NCI-H2081 treated with DMSO at 0.1 percent for 48 hours (cell line): ENCODE data around the gene BIN1.

Experiments used
- DNase-seq: peaks from one replicate; lab custom pipeline; 2025; lab: John Stamatoyannopoulos, UW

The BIN1 gene

GRCh38 chr2:127090281-127091120 is 16.5 kb downstream of the BIN1 start:
- DNase-seq, result no peak

DNA sequence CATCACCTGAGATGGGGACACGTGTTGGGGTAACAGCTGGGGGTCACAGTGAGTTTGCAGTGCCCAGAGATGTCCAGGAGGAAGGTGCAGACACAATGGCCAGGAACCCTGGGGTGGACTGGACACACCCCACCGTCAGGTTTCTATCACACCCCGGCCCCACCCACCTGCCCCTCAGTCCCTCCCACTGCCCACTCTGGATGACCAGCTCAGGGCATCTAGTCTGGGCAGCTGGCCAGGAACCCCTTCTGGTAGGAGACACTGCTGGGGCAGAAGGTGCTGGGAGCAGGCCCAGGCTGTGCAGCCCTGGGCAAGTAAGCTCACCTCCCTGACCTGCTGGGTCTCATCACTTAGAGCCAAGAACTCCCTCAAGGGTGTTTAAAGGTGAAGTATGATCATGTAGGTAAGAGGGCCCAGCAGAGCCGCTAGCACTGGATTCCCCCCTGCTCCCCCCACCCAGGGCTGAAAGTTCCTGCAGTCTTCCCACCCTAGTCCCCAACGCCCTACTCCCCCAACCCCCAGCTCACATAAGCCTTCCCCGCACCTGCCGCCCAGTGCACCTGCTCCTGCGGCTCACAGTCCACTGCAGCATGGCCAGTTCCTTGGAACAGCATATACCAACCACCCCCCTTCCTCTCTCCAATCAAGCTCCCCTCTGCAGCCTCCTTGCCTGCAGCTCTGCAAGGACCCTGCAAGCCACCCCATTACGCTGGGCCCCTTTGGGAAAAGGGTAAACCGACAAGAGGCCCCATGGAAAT is 17.3 kb downstream of the BIN1 start:
- no peak for DNase-seq

GRCh38 chr2:127088706-127089105 is 18.2 kb downstream of the BIN1 start:
- no peak for DNase-seq

- DNase-seq, result no peak
Observed at GRCh38 chr2:127087791-127088495, 19.0 kb downstream of the BIN1 start.

DNA sequence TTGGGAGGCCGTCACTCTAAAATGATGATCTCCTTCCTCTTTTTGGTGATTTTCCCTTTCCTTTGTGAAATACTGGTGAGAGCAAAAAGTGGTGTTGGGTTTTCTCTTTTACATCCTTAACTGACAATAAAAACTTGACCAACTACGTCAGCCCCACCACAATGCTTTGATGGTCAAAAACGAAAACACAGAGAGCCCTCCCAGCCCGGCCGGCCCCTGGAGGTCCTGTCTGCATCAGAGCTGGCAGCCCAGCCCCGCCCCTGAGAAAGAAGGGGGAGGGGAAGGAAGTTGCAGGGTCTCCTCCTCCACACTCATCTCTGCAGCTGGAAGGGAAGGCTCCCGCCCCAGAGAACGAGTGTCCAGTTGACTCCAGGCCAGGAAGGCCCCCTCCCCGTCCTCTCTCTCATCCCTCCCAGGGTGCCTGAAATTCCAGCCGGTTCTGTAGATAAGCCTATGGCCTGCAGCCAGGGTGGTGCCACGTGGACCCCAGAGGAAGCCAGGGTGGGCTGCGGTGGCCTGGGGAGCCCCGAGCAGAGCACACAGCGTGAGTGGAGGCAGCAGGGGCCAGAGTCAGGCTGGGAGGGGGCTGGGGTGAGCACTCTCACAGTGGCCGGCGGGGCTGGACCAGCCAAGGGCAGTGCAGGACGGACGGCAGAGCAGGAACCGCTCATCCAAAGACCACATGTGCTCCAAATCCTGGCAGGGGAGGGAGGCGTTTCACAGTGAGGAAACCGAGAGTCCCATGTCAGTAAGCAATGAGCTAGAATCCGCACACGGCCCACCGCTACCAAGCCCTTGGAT is 19.8 kb downstream of the BIN1 start:
- no peak for DNase-seq

DNA sequence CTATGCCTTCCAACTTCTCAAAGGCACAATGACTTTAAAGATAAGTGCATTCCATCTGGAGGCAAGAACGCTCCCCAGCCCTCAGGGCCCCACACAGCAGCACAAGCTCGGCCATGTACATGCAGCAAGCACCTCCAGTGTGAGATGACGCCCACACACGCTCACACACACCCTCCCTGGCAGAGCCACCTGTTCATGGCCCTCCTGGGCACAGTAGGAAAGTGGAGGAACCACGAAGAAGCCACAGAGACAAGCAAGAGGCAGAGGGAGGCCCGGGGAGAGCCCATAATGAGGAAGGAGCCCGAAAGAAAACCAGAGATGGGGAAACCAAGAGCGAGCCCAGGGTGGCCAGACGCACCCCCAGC is 21.7 kb downstream of the BIN1 start:
- DNase-seq, result no peak

- DNase-seq, result no peak
Observed at GRCh38 chr2:127084611-127085316, 22.2 kb downstream of the BIN1 start.

DNA sequence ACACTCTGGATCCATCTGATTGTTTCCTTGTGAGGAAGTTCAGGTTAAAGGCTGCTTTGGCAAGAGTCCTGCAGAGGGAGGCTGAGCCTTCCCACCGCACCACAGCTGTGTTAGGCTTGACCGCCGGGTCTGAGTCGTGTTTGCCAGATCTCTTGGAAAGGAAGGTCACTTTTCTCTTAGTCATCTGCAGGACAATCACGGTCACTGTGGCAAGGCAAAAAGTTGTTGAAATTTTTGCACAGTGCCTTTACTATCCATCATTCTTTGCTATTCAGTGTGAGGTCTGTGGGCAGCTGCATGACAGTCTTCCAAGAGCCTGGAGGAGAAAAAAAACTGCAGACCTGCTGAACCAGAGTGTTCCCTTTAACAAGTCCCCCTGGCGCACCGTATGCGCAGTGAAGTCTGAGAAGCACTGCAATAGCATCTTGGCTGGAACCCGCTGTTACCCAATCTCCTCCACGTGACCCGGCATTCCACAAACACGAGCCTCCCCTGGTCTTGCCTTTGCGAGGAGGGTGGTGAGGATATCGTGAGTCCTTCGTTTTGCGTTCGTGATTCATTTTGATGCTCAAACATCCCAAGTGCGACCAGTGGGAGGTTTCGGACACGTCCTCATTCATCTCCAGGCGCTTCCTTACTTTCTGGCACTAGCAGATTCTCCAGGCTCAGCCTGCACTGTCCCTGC is 23.0 kb downstream of the BIN1 start:
- DNase-seq, result no peak

DNA sequence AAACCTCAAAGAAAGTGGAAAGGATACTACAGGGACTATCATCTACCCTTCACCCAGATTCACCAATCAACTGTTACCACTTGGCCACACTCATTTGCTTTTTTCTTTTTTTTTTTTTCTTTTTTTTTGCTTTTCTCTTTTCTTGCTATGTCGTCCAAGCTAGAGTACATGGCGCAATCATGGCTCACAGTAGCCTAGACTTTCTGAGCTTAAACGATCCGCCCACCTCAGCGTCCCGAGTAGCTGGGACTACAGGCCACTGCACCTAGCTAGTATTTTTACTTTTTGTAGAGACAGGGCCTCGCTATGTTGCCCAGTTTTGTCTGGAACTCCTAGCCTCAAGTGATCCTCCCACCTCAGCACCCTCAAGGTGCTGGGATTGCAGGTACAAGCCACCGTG is 24.0 kb downstream of the BIN1 start:
- no peak for DNase-seq

DNA sequence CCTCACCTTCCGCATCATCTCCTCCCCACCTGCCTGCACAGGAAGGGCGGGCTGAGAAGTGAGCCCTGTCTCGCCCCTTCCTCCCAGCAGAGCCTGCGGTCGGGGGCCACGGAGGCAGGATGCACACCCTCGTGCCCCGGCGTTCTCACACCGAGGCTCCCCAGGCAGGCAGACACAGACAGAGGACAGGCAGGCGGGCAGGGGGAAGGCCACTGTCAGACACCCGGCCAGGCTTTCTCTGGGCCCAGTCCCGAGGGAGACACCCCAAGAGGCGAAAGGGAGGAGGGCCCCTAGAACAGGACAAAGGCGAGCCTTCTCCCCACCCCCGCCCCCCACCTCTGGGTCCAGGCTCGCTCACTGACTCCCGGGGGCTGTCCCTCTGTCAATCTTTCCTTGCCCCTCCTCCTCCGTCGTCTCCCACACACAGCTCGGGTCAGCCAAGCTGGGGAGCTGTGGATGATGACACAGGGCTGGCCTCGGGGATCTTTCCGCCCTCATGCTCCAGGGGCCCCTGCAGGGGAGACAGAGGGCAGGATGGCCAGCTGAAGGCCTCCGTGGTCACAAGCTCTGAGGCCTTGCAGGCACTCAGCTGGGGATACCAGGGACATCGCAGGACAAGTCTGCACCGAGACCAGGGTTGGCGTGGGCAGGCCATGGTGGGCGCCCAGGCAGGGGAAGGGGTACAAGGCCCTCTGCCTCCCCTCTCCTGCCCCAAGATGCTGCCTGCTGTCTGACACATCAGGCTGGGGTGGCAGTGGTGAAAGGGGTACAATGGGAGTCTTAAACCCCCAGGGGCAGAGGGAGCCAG is 24.9 kb downstream of the BIN1 start:
- DNase-seq, result no peak

DNA sequence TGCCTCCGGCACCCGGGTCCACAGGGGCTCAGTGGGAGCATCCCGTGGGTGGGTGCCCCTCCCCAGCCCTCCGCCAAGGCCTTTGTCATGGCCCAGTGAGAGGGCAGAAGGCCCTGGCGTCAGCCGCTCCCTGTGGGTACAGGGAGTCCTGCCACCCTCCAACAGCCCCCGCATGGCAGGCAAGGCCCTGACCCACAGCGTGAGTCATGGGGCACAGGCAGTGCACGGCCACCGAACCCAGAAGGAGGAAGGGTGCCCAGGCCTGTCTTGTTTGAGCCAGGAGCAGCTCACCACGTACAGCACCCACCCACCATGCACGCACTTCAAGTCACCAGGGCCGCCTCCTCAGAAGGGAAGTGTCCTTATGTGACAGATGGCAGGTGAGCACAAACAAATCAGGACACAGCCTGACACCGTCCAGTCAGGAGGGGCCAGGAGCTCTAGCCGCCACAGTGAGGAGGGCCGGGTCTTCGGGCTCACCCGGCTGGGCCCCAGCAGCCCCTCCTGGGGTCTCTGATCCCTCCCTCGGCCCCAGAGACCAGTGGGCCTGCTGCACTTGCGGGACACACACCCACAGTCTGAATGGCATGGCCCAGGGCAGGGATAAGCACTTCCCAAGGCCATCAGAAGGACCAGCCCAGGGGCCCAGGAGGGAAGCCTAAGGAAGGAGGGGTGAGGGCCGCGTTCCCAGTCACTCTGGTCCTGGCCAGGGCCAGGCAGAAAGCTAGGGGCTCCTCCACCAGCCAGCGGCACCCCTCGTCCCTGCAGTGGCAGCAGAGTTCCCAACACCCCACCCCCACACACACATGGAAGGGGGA is 25.8 kb downstream of the BIN1 start:
- no peak for DNase-seq

DNA sequence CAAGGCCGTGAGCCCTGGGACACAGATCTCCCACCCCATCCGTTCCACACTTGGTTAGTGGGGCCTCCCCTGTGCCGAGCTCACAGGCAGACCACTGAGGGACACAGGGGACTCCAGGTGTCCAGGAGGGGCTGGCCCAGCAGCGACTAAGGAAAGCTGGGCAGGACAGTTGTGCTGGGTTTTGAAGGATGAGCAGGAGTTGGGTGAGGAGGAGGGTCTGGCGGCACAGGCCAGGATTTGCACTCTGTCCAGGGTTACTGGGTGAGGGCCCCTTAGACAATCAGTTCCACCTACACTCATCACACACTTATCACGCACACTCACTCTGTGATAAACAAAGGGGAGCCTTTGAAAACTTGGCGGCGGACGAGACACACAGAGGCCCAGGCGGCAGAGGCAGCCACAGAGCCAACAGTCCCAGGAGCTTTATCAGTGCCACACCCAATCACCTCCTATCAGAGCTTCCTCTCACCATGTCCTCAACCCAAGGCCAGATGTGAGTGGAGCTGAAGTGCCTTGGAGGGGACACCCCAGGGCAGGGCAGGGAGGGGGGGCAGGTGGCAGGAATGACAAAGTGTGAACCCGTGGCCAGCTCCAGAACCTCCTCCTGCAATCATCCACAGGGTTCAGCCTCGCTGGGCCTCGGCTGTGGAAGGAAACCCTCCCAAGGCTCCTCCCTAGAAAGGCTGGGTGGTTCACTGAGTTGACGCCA is 26.6 kb downstream of the BIN1 start:
- no peak for DNase-seq

GRCh38 chr2:127079358-127079920 is 27.5 kb downstream of the BIN1 start:
- no peak for DNase-seq

GRCh38 chr2:127078666-127079270 is 28.2 kb downstream of the BIN1 start:
- DNase-seq, result no peak

- DNase-seq, result no peak
Observed at GRCh38 chr2:127078028-127078427, 28.9 kb downstream of the BIN1 start.

DNA sequence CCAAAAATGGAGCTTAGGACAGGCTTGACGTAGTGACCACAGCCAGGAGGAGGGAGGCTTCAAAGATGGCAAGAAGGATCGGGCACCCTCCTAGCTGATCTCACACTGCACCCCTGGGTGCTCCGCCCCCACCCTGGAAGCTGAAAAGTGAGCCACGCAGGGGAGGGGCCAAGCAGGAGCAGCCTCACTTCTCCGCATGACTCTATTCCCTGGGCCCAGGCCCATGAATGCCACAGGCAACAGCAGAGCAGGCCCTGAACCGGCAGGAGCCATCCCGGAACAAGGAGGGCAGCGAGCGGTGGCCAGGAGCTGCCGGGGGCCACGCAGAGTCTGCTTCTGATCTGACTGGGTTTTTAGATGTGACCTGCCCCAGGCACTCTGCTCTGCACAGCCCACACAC is 30.0 kb downstream of the BIN1 start:
- no peak for DNase-seq

- DNase-seq, result no peak
Observed at GRCh38 chr2:127076290-127076689, 30.7 kb downstream of the BIN1 start.

GRCh38 chr2:127075821-127076220 is 31.1 kb downstream of the BIN1 start:
- DNase-seq, result no peak
